ENCODE results near the gene HMGXB3.

GRCh38 chr5:150067405-150067960 is 66.9 kb downstream of the HMGXB3 start:
- TF ChIP-seq EZH2 (IDR thresholded peaks at IDR 0.05; ENCODE audit: low read length, missing control alignments) (no peak), CTCF (conservative IDR thresholded peaks at IDR 0.05 in 1 of 2, IDR thresholded peaks at IDR 0.05 in 1 of 2; ENCODE audit: low read depth in 1 of 2, low read length in 2 of 2) (no peak)
